CD4-positive, alpha-beta T cell treated with Interleukin-17A for 1 hour (primary cell): ENCODE data around the gene RHOF.
"Not testable (repeated sequence)": the region's sequence is repeated elsewhere in the genome, so short reads cannot be mapped to it uniquely, and the experiment has no call there.

Experiments used
- DNase-seq: peaks from one replicate; pipeline ENCODE4 v3.0.0-alpha.2; 2020

RHOF gene

DNA sequence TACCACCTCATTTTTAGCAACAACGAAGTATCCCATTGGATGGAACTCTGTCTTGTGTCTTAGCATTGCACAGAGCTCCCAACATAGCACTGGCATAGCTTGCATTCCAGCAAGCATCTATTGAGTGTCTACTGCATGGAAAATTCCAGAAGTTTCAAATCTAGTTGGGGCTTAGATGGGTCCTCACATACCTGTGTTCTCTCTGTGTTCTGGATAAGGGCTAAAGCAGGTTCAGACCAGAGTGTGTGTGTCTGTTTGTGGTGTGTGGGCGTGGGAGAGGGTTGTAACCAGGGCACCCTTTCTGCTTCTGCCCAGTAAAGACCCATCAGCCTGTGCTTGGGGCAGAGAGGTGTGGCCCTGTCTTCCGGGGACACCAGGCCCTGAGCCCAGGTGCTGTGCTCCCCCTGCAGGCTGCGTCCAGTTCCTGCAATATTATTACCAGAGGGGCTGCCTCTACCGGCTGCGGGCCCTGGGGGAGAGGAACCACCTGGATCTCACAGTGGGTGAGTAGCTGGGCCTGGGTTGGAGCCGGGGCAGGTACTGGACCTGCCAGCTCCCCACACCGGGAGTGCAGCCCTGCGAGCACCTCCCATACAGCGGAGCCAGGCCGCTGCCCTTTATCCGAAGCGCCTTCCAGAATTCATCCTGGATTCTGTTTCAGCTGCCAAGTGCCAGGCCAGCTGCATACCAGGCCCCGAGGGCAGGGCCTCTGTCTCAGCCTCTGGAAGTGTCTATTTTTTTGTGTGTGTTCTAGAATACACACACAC is 20.3 kb downstream of the RHOF start:
- peak; percentile 85 for DNase-seq

DNA sequence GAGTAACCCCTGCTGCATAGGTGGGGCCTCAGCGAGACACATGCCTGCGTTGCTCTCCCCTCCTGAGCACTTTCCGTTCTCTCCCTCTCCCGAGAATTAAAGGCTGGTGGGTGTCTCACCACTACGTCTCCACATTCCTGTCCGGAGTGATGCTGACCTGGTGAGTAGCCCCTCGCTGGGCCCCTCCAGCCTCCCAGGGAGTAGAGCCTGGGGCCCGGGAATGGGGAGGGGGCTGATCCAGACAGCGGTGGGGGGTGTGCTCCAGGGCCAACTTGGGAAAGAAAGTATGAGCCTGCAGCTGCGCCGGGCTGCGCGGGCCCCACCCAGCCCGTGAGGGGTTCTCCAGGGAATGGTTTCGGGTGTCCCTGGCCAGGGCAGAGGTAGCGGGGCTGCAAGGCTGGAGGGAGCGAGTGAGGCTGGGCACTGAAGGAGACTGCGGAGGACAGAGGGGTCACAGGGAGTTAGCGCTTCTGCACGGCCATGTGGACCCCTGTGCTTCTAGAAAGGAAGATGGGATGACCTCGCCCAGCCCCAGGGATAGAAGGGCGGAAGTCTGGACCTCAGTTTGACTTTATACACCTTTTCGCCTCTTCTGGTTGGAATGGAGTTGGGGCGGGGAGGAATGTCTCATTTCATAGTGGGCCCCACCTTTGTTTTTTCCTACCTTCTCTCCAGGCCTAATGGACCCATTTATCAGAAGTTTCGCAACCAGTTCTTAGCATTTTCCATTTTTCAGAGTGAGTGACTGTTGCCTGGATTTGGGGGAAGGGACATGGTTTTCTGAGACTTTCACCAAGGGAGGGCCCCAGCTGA is 22.5 kb downstream of the RHOF start:
- no peak for DNase-seq

GRCh38 chr12:121770388-121770787 is 23.1 kb downstream of the RHOF start:
- no peak for DNase-seq

DNA sequence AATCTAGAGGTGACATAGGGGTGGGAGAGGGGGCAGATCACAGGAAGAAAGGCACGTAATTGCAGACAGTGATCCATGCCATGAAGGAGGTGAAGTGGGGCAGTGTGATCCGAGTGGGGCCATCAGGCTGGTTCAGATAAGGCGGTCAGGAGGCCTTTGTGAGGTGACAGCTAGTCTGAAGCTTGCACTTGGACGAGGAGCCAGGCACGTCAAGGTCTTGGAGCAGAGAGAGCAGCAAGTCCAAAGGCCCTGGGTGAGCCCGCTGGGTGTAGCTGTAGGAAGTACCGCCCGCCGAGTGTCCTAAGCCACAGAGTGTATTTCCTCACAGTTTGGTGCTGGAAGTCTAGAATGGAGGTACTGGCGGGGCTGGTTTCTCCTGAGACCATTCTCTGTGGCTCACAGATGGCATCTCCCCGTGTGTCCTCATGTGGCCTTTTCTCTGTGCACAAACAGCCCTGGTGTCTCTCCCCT is 23.6 kb downstream of the RHOF start:
- no peak for DNase-seq

- no peak for DNase-seq
Measured at GRCh38 chr12:121769297-121769830, 24.1 kb downstream of the RHOF start.

GRCh38 chr12:121767525-121768016 is 25.9 kb downstream of the RHOF start:
- DNase-seq, result no peak

DNA sequence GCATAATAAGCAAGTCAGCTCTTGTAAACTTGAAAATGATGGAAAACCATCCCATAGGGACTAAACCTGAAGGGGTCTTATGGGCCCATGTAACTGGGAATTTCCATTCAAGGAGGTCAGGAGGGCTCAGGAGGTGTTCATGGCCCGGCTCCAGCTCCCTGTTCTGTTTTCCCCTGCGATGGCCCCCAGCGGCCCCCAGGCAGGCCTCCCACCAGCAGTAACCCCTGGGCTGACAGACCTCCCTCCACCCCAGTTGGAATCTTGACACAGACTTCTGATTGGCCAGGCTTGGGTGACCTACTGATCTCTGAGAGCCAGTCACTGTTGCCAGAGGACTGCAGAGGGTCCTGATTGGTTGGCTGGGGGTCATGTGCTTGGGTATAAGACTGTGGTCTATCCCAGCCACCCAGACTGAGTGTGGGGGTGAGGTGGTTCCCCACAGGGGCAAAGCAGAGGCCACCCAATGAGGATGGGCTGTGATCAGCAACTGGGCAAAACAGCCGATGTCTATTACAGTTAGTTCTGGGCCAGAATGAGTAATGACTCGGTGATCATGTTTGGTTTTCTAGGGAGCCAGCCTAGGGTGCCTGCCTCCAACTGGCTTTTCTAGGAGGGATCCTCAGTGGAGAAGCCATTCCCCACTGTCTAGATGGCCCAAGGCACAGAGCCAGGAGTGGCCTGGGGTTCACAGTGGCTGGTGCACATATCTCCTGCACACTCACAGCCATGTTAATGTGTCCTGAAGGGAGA is 27.0 kb downstream of the RHOF start:
- no peak for DNase-seq

GRCh38 chr12:121765573-121765972 is 27.9 kb downstream of the RHOF start:
- DNase-seq, result no peak

GRCh38 chr12:121764808-121765207 is 28.7 kb downstream of the RHOF start:
- no peak for DNase-seq

DNA sequence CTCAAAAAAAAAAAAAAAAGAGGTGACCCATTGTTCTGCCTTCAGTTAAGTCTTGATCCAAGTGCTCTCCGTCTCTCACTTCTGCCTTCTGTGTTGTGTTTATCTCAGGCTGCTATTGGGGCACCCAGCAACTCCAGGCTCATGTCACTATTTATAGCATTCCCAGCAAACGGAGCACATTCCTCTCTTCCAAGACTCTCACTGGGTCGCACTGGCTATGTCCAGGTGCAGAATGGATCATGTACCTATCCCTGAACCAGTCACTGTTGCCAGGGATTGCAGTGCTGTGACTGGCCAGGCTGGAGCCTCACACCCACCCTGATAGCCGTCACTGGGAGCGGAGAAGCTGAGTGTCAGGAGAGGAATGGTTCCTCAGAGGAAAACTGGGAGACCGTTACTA is 31.2 kb downstream of the RHOF start:
- no peak for DNase-seq

DNA sequence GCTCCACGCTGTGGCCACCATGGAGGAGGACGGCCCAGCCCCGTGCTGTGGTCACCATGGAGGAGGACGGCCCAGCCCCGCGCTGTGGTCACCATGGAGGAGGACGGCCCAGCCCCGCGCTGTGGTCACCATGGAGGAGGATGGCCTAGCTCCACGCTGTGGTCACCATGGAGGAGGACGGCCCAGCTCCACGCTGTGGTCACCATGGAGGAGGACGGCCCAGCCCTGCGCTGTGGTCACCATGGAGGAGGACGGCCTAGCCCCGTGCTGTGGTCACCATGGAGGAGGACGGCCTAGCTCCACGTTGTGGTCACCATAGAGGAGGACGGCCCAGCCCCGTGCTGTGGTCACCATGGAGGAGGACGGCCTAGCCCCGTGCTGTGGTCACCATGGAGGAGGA is 35.0 kb downstream of the RHOF start:
- not testable (repeated sequence) for DNase-seq

- DNase-seq, result no peak
Measured at GRCh38 chr12:121755591-121755990, 37.9 kb downstream of the RHOF start.

DNA sequence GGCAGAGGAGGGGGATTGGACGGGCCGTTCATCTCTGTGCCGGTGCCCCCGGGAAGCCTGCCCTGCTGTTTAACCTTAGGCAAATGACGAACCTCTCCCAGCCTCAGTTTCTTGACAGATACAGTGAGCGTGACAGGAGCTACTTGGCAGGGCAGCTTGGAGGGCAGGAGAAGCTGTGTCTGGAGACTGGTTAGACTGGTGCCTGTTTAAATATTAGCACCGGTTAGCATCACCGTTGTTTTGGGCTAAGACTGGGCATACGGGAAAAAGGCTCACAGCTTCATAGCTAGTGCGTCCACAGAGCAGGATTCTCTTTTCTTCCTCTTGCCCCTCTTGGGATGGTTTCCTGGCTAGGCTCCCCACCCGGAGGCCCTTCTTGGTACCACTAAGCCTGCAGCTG is 38.7 kb downstream of the RHOF start:
- no peak for DNase-seq

DNA sequence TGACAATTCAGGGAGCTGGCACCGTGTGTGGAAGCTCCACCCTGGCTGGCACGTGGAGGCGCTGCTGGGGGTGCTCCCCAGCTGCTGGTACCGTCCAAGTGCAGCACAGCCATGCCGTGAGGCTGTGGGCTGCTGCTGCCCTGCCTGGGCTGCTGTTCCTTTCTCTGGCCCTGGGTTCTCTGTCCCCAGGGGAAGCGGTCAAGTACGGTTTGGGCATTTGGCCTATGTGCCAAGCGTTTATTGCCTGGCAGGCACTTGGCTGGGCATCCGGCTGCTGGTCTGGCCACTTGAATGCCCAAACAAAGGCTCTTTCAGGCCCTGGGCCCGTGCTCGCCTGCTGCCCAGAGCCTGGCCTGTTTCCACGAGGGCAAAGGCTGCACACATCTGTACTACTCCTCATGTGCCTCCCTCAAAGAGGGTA is 39.6 kb downstream of the RHOF start:
- no peak for DNase-seq

- DNase-seq, result no peak
Measured at GRCh38 chr12:121751749-121752351, 41.6 kb downstream of the RHOF start.

GRCh38 chr12:121751034-121751433 is 42.5 kb downstream of the RHOF start:
- no peak for DNase-seq

GRCh38 chr12:121750507-121750955 is 43.0 kb downstream of the RHOF start:
- peak; percentile 62 for DNase-seq

- no peak for DNase-seq
Measured at GRCh38 chr12:121749267-121749666, 44.2 kb downstream of the RHOF start.

GRCh38 chr12:121748571-121749265 is 44.8 kb downstream of the RHOF start:
- peak; percentile 7 for DNase-seq

DNA sequence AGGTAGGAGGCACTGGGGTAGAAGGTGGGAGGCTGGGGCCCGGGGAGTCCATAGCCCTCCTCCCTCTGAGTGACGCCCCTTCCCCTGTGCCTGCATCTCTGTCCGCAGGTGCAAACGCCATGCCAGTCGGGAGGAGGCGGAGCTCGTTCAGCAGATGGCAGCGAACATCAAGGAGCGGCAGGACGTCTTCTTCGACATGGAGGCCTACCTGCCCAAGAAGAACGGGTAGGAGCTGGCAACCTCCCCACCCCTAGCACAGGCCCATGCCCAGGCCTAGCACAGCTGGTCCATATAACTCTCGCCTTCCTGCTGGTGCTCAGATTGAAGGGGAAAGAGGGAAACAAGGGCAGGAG is 45.3 kb downstream of the RHOF start:
- no peak for DNase-seq

- not testable (repeated sequence) for DNase-seq
Measured at GRCh38 chr12:121745545-121745944, 47.9 kb downstream of the RHOF start.

DNA sequence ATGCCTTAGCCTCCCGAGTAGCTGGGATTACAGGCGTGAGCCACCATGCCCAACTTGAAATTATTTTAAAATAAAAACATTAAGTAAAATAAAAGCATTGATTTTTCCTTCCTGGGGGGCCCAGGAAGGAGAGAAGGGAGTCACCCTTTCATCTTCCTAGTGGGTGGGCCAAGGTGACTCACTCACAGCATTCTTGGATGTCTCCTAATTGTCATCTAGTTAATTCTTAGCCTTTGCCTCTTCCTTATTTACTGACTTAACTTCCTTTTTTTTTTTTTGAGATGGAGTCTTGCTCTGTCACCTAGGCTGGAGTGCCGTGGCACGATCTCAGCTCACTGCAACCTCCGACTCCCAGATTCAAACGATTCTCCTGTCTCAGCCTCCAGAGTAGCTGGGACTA is 51.7 kb downstream of the RHOF start:
- no peak for DNase-seq
